B cell (primary cell): ENCODE measurements around the gene ILF3. TPM values are rescaled to one million over a fixed set of nuclear protein-coding genes. Genes with fewer than 3 reads are reported as not detected.
"Not testable (repeated sequence)": the region's sequence is repeated elsewhere in the genome, so short reads cannot be mapped to it uniquely, and the experiment has no call there.

Experiments used
- ATAC-seq: fragments of 200-7000 bp; cut with Tn5 transposase; one replicate; pipeline ENCODE4 v1.10.0; 2021; ENCODE audit warnings: low read depth, mild to moderate bottlenecking, moderate number of reproducible peaks, moderate library complexity
- CTCF ChIA-PET: fragments of 350-600 bp; sonication (Branson Sonifier 250); formaldehyde crosslinking; loops from one replicate; lab custom pipeline; 2021; ENCODE audit warnings: antibody characterized with exemption, inconsistent platforms; lab: Charles Lee
- POLR2A ChIA-PET: fragments of 350-600 bp; sonication (Branson Sonifier 250); formaldehyde crosslinking; loops from one replicate; lab custom pipeline; 2021; ENCODE audit warnings: antibody characterized with exemption; lab: Charles Lee
- DNase-seq: peaks from one replicate; pipeline ENCODE4 v3.0.0; 2013
- H2AFZ ChIP-seq: 2 replicates; pipeline ENCODE4 v1.6.1; 2012; ENCODE audit warnings: mild to moderate bottlenecking, low read depth, low read length; ENCODE audit not compliant: insufficient read depth, poor library complexity, severe bottlenecking
- H3K27ac ChIP-seq, 2 donors: 1 replicate in 1 of 2; 2 replicates in 1 of 2; pipeline ENCODE4 v1.5.1; 2012 to 2013; ENCODE audit warnings: low read length in 2 of 2, mild to moderate bottlenecking in 2 of 2, moderate library complexity in 1 of 2
- H3K27me3 ChIP-seq, 4 experiments: fragments of 200-600 bp in 1 of 4; sonication (generic) in 1 of 4; replicated peaks in 1 of 4; 1 replicate in 2 of 4; 2 replicates in 2 of 4; pipeline versions ENCODE4 v1.6.1 to v1.7.0; 2013 to 2016; ENCODE audit warnings: low read length in 3 of 4, mild to moderate bottlenecking in 2 of 4, mixed read lengths in 1 of 4, moderate library complexity in 1 of 4; ENCODE audit not compliant: insufficient read depth in 4 of 4, control insufficient read depth in 3 of 4; ENCODE audit errors: control extremely low read depth in 1 of 4
- H3K36me3 ChIP-seq, 2 experiments: replicated peaks in 1 of 2; 1 replicate in 1 of 2; 2 replicates in 1 of 2; pipeline versions ENCODE4 v1.6.1 to v1.7.1; 2013; ENCODE audit warnings: low read length in 1 of 2; ENCODE audit not compliant: insufficient read depth in 2 of 2, control insufficient read depth in 1 of 2; ENCODE audit errors: control extremely low read depth in 1 of 2, extremely low read depth in 1 of 2
- H3K4me1 ChIP-seq, 2 donors: fragments of 200-600 bp in 1 of 2; sonication (generic) in 1 of 2; 1 replicate in 1 of 2; 2 replicates in 1 of 2; pipeline versions ENCODE4 v1.5.1 to v1.6.1; 2013 to 2017; ENCODE audit warnings: low read length in 2 of 2; ENCODE audit not compliant: control insufficient read depth in 2 of 2, insufficient read depth in 2 of 2
- H3K4me2 ChIP-seq: replicated peaks from 2 replicates; pipeline ENCODE3; 2012; ENCODE audit warnings: mild to moderate bottlenecking, low read depth, low read length; ENCODE audit not compliant: poor library complexity, severe bottlenecking
- H3K4me3 ChIP-seq, 5 experiments: fragments of 200-600 bp in 1 of 5; sonication (generic) in 1 of 5; 1 replicate in 3 of 5; 2 replicates in 2 of 5; pipeline versions ENCODE4 v1.5.1 to v1.7.0; 2011 to 2016; ENCODE audit warnings: low read length in 4 of 5, mild to moderate bottlenecking in 4 of 5, low read depth in 2 of 5, control low read depth in 1 of 5, moderate library complexity in 1 of 5; ENCODE audit not compliant: insufficient read depth in 1 of 5; ENCODE audit errors: control extremely low read depth in 1 of 5, extremely low read depth in 1 of 5
- H3K79me2 ChIP-seq: fragments of 200-600 bp; sonication (generic); one replicate; pipeline ENCODE4 v1.6.0; 2016; ENCODE audit warnings: low read length; ENCODE audit not compliant: control insufficient read depth, insufficient read depth
- H3K9ac ChIP-seq: fragments of 200-600 bp; sonication (generic); 2 replicates; pipeline ENCODE4 v1.6.1; 2017; ENCODE audit warnings: mild to moderate bottlenecking, low read length, moderate library complexity
- H3K9me3 ChIP-seq, 3 donors: one replicate each; pipeline versions ENCODE4 v1.6.1 to v1.7.1; 2013; ENCODE audit warnings: low read length in 2 of 3; ENCODE audit not compliant: control insufficient read depth in 2 of 3, insufficient read depth in 1 of 3; ENCODE audit errors: control extremely low read depth in 1 of 3
- H4K20me1 ChIP-seq: 2 replicates; pipeline ENCODE4 v1.6.0; 2012; ENCODE audit warnings: mild to moderate bottlenecking, low read length; ENCODE audit not compliant: insufficient read depth, control insufficient read depth, poor library complexity, severe bottlenecking
- H3K27ac Mint-ChIP-seq: one replicate; pipeline ENCODE4 v1.8.0; 2021; ENCODE audit warnings: mixed read lengths
- H3K27me3 Mint-ChIP-seq: one replicate; pipeline ENCODE4 v1.8.0; 2021; ENCODE audit warnings: mixed read lengths
- H3K4me1 Mint-ChIP-seq: one replicate; pipeline ENCODE4 v1.8.0; 2021; ENCODE audit warnings: mixed read lengths
- H3K4me3 Mint-ChIP-seq: one replicate; pipeline ENCODE4 v1.8.0; 2021; ENCODE audit warnings: mixed read lengths
- H3K9me3 Mint-ChIP-seq: one replicate; pipeline ENCODE4 v1.8.0; 2022; ENCODE audit warnings: mixed read lengths; ENCODE audit not compliant: insufficient read depth
- CTCF ChIP-seq: fragments of 200-600 bp; IDR thresholded peaks from one replicate; pipeline ENCODE4 v1.8.0; 2022; ENCODE audit warnings: antibody characterized with exemption, mild to moderate bottlenecking
- EZH2 ChIP-seq: IDR thresholded peaks from 2 replicates; pipeline ENCODE4 v1.6.1; 2012; ENCODE audit warnings: borderline replicate concordance, low read depth, mild to moderate bottlenecking, moderate library complexity, low read length; ENCODE audit not compliant: insufficient read depth, poor library complexity, severe bottlenecking
- WGBS: methylation state at CpG from one replicate; pipeline ENCODE4 v1.1.5; 2013; ENCODE audit warnings: missing lambda C conversion rate; ENCODE audit not compliant: insufficient coverage; 5-methylcytosine and 5-hydroxymethylcytosine counted together
- intact Hi-C: fragments of 100-400 bp; cut with micrococcal nuclease; formaldehyde crosslinking; loops from one replicate; pipeline ENCODE4 v1.10.0; 2022
- polyA plus RNA-seq: library from polyadenylated mRNA; depleted of rRNA; stranded (reverse); fragments of >200 nt; gene quantifications from 2 replicates; pipeline ENCODE4 v1.2.3, GENCODE V29; 2012
- total RNA-seq, 2 donors: library from RNA; stranded (reverse); fragments of 120-200 nt in 1 of 2; gene quantifications; 1 replicate in 1 of 2; 2 replicates in 1 of 2; pipeline versions ENCODE4 v1.2.3 to v1.2.4, GENCODE V29; 2013 to 2022

ILF3 gene
- total and polyA plus RNA-seq, 2 donors (not counting 1 experiment from before 2014, with no cell fraction given), result 189 to 359 TPM

- ATAC-seq, result no peak
- intact Hi-C loops, result no loop called here
- Mint-ChIP-seq H3K4me3 (no peak overlapping the region), H3K4me1 (peaks cover 36% of the 10 kb centered on the region), H3K27ac (no peak overlapping the region), H3K9me3 (no peaks in the 10 kb centered on the region), H3K27me3 (no peaks in the 10 kb centered on the region)
- Histone ChIP-seq H3K4me2 (no peak overlapping the region), H2AFZ (no peak overlapping the region), H3K27ac (no peak overlapping the region), H3K79me2 (peaks cover 99% of the 10 kb centered on the region), H3K4me1 (peaks cover 9 to 26% of the 10 kb centered on the region in 2 donors), H4K20me1 (peaks cover 95% of the 10 kb centered on the region), H3K27me3 (no peaks in the 10 kb centered on the region), H3K9me3 (no peaks in the 10 kb centered on the region), H3K36me3 (peaks cover 10 to 43% of the 10 kb centered on the region in 2 experiments), H3K9ac (no peak overlapping the region), H3K4me3 (no peak overlapping the region)
- DNase-seq, result no peak
- ChIA-PET CTCF (interaction anchor here (1.1 to 1.3 kb wide), 2 partner anchors 29 to 129 kb away, joined by 4 read pairs; no protein-coding TSS in a partner anchor), POLR2A (no interaction called here)
- WGBS, result 100% methylated on average over 1 of the region's 1 CpG
- TF ChIP-seq EZH2, result no peak
- TF ChIP-seq CTCF, result no peak
Observed at GRCh38 chr19:10670182-10670581, 16.0 kb downstream of the ILF3 start.

- Histone ChIP-seq H3K4me2 (no peak overlapping the region), H3K27ac (no peak overlapping the region), H3K36me3 (peaks cover 11 to 51% of the 10 kb centered on the region in 2 experiments), H3K4me3 (no peak overlapping the region), H3K9ac (no peak overlapping the region), H3K9me3 (no peaks in the 10 kb centered on the region), H4K20me1 (peaks cover 95% of the 10 kb centered on the region), H3K4me1 (peaks cover 9 to 25% of the 10 kb centered on the region in 2 donors), H3K27me3 (no peaks in the 10 kb centered on the region), H3K79me2 (peaks cover 97% of the 10 kb centered on the region), H2AFZ (no peak overlapping the region)
- CTCF ChIA-PET, result interaction anchor here (0.8 to 3.2 kb wide), 4 partner anchors 13 to 130 kb away, joined by 3 to 13 read pairs (median 4); no protein-coding TSS in a partner anchor
- H3K4me1 Mint-ChIP-seq, result peaks cover 34% of the 10 kb centered on the region
- H3K27me3 Mint-ChIP-seq, result no peaks in the 10 kb centered on the region
- H3K27ac Mint-ChIP-seq, result no peak overlapping the region
- 92% methylated on average over 23 of the region's 24 CpGs for WGBS
- DNase-seq (no peak), ATAC-seq (no peak)
- H3K9me3 Mint-ChIP-seq, result no peaks in the 10 kb centered on the region
- POLR2A ChIA-PET, result no interaction called here
- intact Hi-C loops, result no loop called here
- TF ChIP-seq CTCF, result no peak
- no peak for TF ChIP-seq EZH2
- no peak overlapping the region for H3K4me3 Mint-ChIP-seq
Observed at GRCh38 chr19:10670876-10671804, 17.0 kb downstream of the ILF3 start.

GRCh38 chr19:10671922-10672321 is 17.8 kb downstream of the ILF3 start:
- H3K79me2 ChIP-seq, result peaks cover 94% of the 10 kb centered on the region
- WGBS, result 100% methylated on average over 1 of the region's 3 CpGs
- peaks cover 27% of the 10 kb centered on the region for H3K4me1 Mint-ChIP-seq
- H3K9ac ChIP-seq, H2AFZ ChIP-seq, H3K4me2 ChIP-seq, H3K27ac Mint-ChIP-seq, H3K27me3 ChIP-seq, H3K4me3 ChIP-seq, POLR2A ChIA-PET, H3K27ac ChIP-seq, ATAC-seq, H3K9me3 Mint-ChIP-seq, H3K27me3 Mint-ChIP-seq, H3K4me3 Mint-ChIP-seq, intact Hi-C loops, H3K9me3 ChIP-seq, DNase-seq: not testable (repeated sequence)
- H3K4me1 ChIP-seq, result peaks cover 9 to 22% of the 10 kb centered on the region in 2 donors
- CTCF ChIA-PET, result interaction anchor here (0.6 to 3.2 kb wide), 5 partner anchors 14 to 236 kb away, joined by 3 to 13 read pairs (median 3); no protein-coding TSS in a partner anchor
- peaks cover 8 to 54% of the 10 kb centered on the region in 2 experiments for H3K36me3 ChIP-seq
- H4K20me1 ChIP-seq, result peaks cover 92% of the 10 kb centered on the region
